Thyroid gland (tissue), 4 donors: Measurements from ENCODE around the gene CTTNBP2NL.

Source experiments
- CTCF ChIP-seq, 6 experiments: fragments of 200-600 bp in 3 of 6; fragments of 450-650 bp in 3 of 6; sonication (generic) in 3 of 6; IDR thresholded peaks; one replicate each; pipeline ENCODE4 v1.5.1; 2016 to 2019; ENCODE audit warnings: antibody characterized with exemption in 6 of 6, mild to moderate bottlenecking in 2 of 6, inconsistent platforms in 1 of 6, moderate library complexity in 1 of 6
- POLR2A ChIP-seq, 2 donors: fragments of 450-650 bp; IDR thresholded peaks; one replicate each; pipeline ENCODE4 v1.6.1; 2017; ENCODE audit warnings: antibody characterized with exemption in 2 of 2, mild to moderate bottlenecking in 2 of 2, moderate library complexity in 1 of 2

GRCh38 chr1:112383759-112384370 is 12.1 kb upstream of the CTTNBP2NL start:
- TF ChIP-seq CTCF (IDR thresholded peaks at IDR 0.05), result no peak
- TF ChIP-seq POLR2A (IDR thresholded peaks at IDR 0.05), result no peak
